Measurements from ENCODE around the gene SELENOS.

SELENOS gene

GRCh38 chr15:101251830-101252820 is 25.2 kb downstream of the SELENOS start, which contains the start of gene CHSY1:
Gene CHSY1, minus strand, starts transcription at chr15:101252048. Its CDS starts 592 bp downstream, at chr15:101251456.
- peaks cover 9% of the 10 kb centered on the region for H3F3A ChIP-seq (ENCODE audit: insufficient read depth, low read length)
- H4K20me1 ChIP-seq (ENCODE audit: insufficient read depth, low read length), result no peaks in the 10 kb centered on the region
- TF ChIP-seq EZH2phosphoT487 (IDR thresholded peaks at IDR 0.05; ENCODE audit: low read length), result no peak
- TF ChIP-seq CTCF (IDR thresholded peaks at IDR 0.05; ENCODE audit: low read length), result no peak; the same call in 1 of the 2 replicates
- no peak for TF ChIP-seq EZH2 (optimal IDR thresholded peaks at IDR 0.05; ENCODE audit: low read depth, low read length)
- H3K36me3 ChIP-seq (replicated peaks; ENCODE audit: insufficient read depth, low read length), result 0 out of 2 replicates have a peak, but pooled peaks cover 4% of the 10 kb centered on the region
- H3K9me3 ChIP-seq (replicated peaks; ENCODE audit: insufficient read depth, low read length), result no peaks in the 10 kb centered on the region
- peak within 1 kb of the TSS; percentile 82 for H3K9ac ChIP-seq (ENCODE audit: low read length)
- H3K4me2 ChIP-seq (ENCODE audit: low read depth, low read length), result peak within 1 kb of the TSS; percentile 95
- peaks cover 20% of the 10 kb centered on the region for H3K4me1 ChIP-seq (ENCODE audit: low read length)
- peaks cover 53% of the 10 kb centered on the region for H3K79me2 ChIP-seq (ENCODE audit: low read length)
- peak within 1 kb of the TSS; percentile 55 for H2AFZ ChIP-seq (ENCODE audit: low read length)
- no peaks in the 10 kb centered on the region for H3K27me3 ChIP-seq (replicated peaks; ENCODE audit: insufficient read depth, low read length)
- peak within 1 kb of the TSS; percentile 70 for H3K27ac ChIP-seq (ENCODE audit: low read length)
- H3K4me3 ChIP-seq (ENCODE audit: low read length), result peak within 1 kb of the TSS; percentile 85
- no peaks in the 10 kb centered on the region for H3K9me2 ChIP-seq (replicated peaks; ENCODE audit: insufficient read depth, low read length)
- peak; percentile 91 for DNase-seq

- Histone ChIP-seq H2AFZ (ENCODE audit: low read length) (no peak overlapping the region), H3K9ac (ENCODE audit: low read length) (peak overlapping the region; percentile 82), H3K79me2 (ENCODE audit: low read length) (peaks cover 62% of the 10 kb centered on the region), H3K27me3 (replicated peaks; ENCODE audit: insufficient read depth, low read length) (no peaks in the 10 kb centered on the region), H3K9me2 (replicated peaks; ENCODE audit: insufficient read depth, low read length) (no peaks in the 10 kb centered on the region), H3K9me3 (replicated peaks; ENCODE audit: insufficient read depth, low read length) (no peaks in the 10 kb centered on the region), H3K36me3 (replicated peaks; ENCODE audit: insufficient read depth, low read length) (peaks cover 11% of the 10 kb centered on the region; the same call in 1 of the 2 replicates), H3K27ac (ENCODE audit: low read length) (peak overlapping the region; percentile 43; the same call in 1 of the 2 replicates), H4K20me1 (ENCODE audit: insufficient read depth, low read length) (no peaks in the 10 kb centered on the region), H3K4me3 (ENCODE audit: low read length) (peak overlapping the region; percentile 85), H3K4me2 (ENCODE audit: low read depth, low read length) (peak overlapping the region; percentile 95), H3K4me1 (ENCODE audit: low read length) (peaks cover 23% of the 10 kb centered on the region), H3F3A (ENCODE audit: insufficient read depth, low read length) (peaks cover 9% of the 10 kb centered on the region)
- DNase-seq, result peak; percentile 30
- TF ChIP-seq EZH2phosphoT487 (IDR thresholded peaks at IDR 0.05; ENCODE audit: low read length), result no peak
- TF ChIP-seq EZH2 (optimal IDR thresholded peaks at IDR 0.05; ENCODE audit: low read depth, low read length), result no peak
- TF ChIP-seq CTCF (IDR thresholded peaks at IDR 0.05; ENCODE audit: low read length), result no peak
These were observed 26.1 kb downstream of the SELENOS start for GRCh38 chr15:101250873-101251829.

DNA sequence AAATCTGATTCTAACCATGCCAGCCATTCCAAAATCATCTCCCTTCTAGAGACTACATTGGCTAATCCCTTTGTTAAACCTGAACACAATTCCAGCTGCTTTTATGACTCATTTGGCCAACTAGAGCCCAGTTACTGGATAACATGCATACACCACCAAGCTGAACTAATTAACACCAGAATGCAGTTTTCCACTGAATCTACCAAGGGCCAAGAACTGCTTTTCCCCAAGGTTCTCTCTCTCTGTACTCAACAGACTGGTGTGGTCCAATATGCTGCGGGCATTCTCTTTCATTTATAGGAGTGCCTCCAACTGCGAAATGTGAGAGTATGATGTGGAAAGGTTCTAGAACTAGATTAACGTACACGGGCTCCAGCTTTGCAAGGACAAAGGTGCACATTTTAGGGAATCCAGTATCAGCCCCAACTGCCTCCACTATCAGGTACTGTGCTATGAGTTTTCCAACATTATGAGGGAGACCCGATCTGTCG is 26.9 kb downstream of the SELENOS start:
- no peaks in the 10 kb centered on the region for H3K9me3 ChIP-seq (replicated peaks; ENCODE audit: insufficient read depth, low read length)
- H3K79me2 ChIP-seq (ENCODE audit: low read length), result peaks cover 70% of the 10 kb centered on the region
- no peaks in the 10 kb centered on the region for H3K9me2 ChIP-seq (replicated peaks; ENCODE audit: insufficient read depth, low read length)
- peaks cover 12% of the 10 kb centered on the region for H3F3A ChIP-seq (ENCODE audit: insufficient read depth, low read length)
- H2AFZ ChIP-seq (ENCODE audit: low read length), result no peak overlapping the region
- peak overlapping the region; percentile 95 for H3K4me2 ChIP-seq (ENCODE audit: low read depth, low read length)
- DNase-seq, result no peak
- peak overlapping the region; percentile 82 for H3K9ac ChIP-seq (ENCODE audit: low read length)
- no peaks in the 10 kb centered on the region for H3K27me3 ChIP-seq (replicated peaks; ENCODE audit: insufficient read depth, low read length)
- peak overlapping the region; percentile 75 for H3K4me3 ChIP-seq (ENCODE audit: low read length)
- peaks cover 11% of the 10 kb centered on the region; the same call in 1 of the 2 replicates for H3K36me3 ChIP-seq (replicated peaks; ENCODE audit: insufficient read depth, low read length)
- peaks cover 28% of the 10 kb centered on the region for H3K4me1 ChIP-seq (ENCODE audit: low read length)
- H3K27ac ChIP-seq (ENCODE audit: low read length), result peak overlapping the region; percentile 43; the same call in 1 of the 2 replicates
- TF ChIP-seq CTCF (IDR thresholded peaks at IDR 0.05; ENCODE audit: low read length) (no peak), EZH2 (optimal IDR thresholded peaks at IDR 0.05; ENCODE audit: low read depth, low read length) (no peak), EZH2phosphoT487 (IDR thresholded peaks at IDR 0.05; ENCODE audit: low read length) (no peak)
- no peaks in the 10 kb centered on the region for H4K20me1 ChIP-seq (ENCODE audit: insufficient read depth, low read length)
